HCT116 (cell line): Measurements from ENCODE around the gene CPA5. TPM values are rescaled to one million over a fixed set of nuclear protein-coding genes. Genes with fewer than 3 reads are reported as not detected.

Source experiments
- ATAC-seq: fragments of 200-7000 bp; cut with Tn5 transposase; 2 replicates; pipeline ENCODE4 v1.9.1; 2020; ENCODE audit warnings: mild to moderate bottlenecking, moderate library complexity
- BruUV-seq: library from RNA; stranded (reverse); fragments of 400-500 nt; replicated peaks from 2 replicates; lab custom pipeline; 2021; lab: Mats Ljungman, UMichigan
- CTCF ChIA-PET: fragments of 300-600 bp; sonication (Branson Sonifier 250); formaldehyde crosslinking; loops from one replicate; lab custom pipeline; 2021; ENCODE audit warnings: antibody characterized with exemption; lab: Charles Lee
- POLR2A ChIA-PET: fragments of 300-600, 350-600 bp; sonication (Branson Sonifier 250); formaldehyde crosslinking; loops from one replicate; lab custom pipeline; 2021; ENCODE audit warnings: antibody characterized with exemption; lab: Charles Lee
- RAD21 ChIA-PET, 2 experiments: fragments of 300-600 bp; sonication (Branson Sonifier 250); formaldehyde crosslinking; loops; one replicate each; lab custom pipeline; 2023; ENCODE audit warnings: low total read pairs in 2 of 2; ENCODE audit not compliant: uncharacterized antibody in 2 of 2, unreplicated experiment in 2 of 2, low non-redundant PET in 1 of 2; lab: Charles Lee
- DNase-seq: peaks from one replicate; pipeline ENCODE4 v3.0.0-alpha.2; 2010; ENCODE audit warnings: low read depth, low spot score
- H2AFZ ChIP-seq: fragments of 200-600 bp; shearing (Covaris generic), sonication (generic); 2 replicates; pipeline ENCODE4 v1.6.1; 2017; ENCODE audit warnings: low read depth, mixed run types, mixed read lengths, antibody characterized with exemption, low read length; ENCODE audit not compliant: poor library complexity, severe bottlenecking
- H3K27ac ChIP-seq: 2 replicates; pipeline ENCODE4 v1.5.1; 2012; ENCODE audit warnings: low read depth, low read length
- H3K27me3 ChIP-seq: fragments of 200-600 bp; sonication (generic); 2 replicates; pipeline ENCODE4 v1.6.1; 2016; ENCODE audit warnings: mixed run types, low read length, mixed read lengths; ENCODE audit not compliant: insufficient read depth
- H3K36me3 ChIP-seq, 2 experiments: fragments of 200-500 bp in 1 of 2; fragments of 200-600 bp in 1 of 2; sonication (Bioruptor generic) in 1 of 2; sonication (generic) in 1 of 2; 2 replicates each; pipeline versions ENCODE4 v1.5.1 to v1.6.1; 2014 to 2016; ENCODE audit warnings: low read length in 2 of 2, inconsistent platforms in 1 of 2, mixed read lengths in 1 of 2, mixed run types in 1 of 2; ENCODE audit not compliant: insufficient read depth in 2 of 2, control insufficient read depth in 1 of 2
- H3K4me1 ChIP-seq, 2 experiments: fragments of 200-600 bp in 1 of 2; sonication (generic) in 1 of 2; 2 replicates each; pipeline versions ENCODE4 v1.5.1 to v1.6.1; 2012 to 2017; ENCODE audit warnings: low read length in 2 of 2, inconsistent platforms in 1 of 2, mild to moderate bottlenecking in 1 of 2, mixed read lengths in 1 of 2, mixed run types in 1 of 2, moderate library complexity in 1 of 2; ENCODE audit not compliant: insufficient read depth in 2 of 2, control insufficient read depth in 1 of 2
- H3K4me2 ChIP-seq: fragments of 200-600 bp; sonication (generic); 2 replicates; pipeline ENCODE4 v1.6.1; 2017; ENCODE audit warnings: mixed run types, low read length, mixed read lengths
- H3K4me3 ChIP-seq, 2 experiments: fragments of 200-600 bp in 1 of 2; sonication (generic) in 1 of 2; replicated peaks in 1 of 2; 2 replicates each; pipeline ENCODE4 v1.5.1; 2011 to 2016; ENCODE audit warnings: low read length in 2 of 2, control low read depth in 1 of 2, low read depth in 1 of 2, mild to moderate bottlenecking in 1 of 2, mixed read lengths in 1 of 2, mixed run types in 1 of 2
- H3K79me2 ChIP-seq: fragments of 200-600 bp; sonication (generic); 2 replicates; pipeline ENCODE4 v1.6.1; 2017; ENCODE audit warnings: mild to moderate bottlenecking, mixed run types, low read length, moderate library complexity, mixed read lengths; ENCODE audit not compliant: insufficient read depth
- H3K9ac ChIP-seq: fragments of 200-600 bp; sonication (generic); 2 replicates; pipeline ENCODE4 v1.6.1; 2016; ENCODE audit warnings: low read length, mixed read lengths
- H3K9me2 ChIP-seq: fragments of 200-600 bp; sonication (generic), shearing (Covaris generic); 2 replicates; pipeline ENCODE4 v1.6.1; 2017; ENCODE audit warnings: mixed run types, mild to moderate bottlenecking, moderate library complexity; ENCODE audit not compliant: insufficient read depth
- H3K9me3 ChIP-seq, 2 experiments: fragments of 200-500 bp in 1 of 2; fragments of 200-600 bp in 1 of 2; sonication (Bioruptor generic) in 1 of 2; sonication (generic) in 1 of 2; 2 replicates each; pipeline ENCODE4 v1.6.1; 2014 to 2017; ENCODE audit warnings: low read length in 2 of 2, mixed read lengths in 2 of 2, inconsistent platforms in 1 of 2, low read depth in 1 of 2, mild to moderate bottlenecking in 1 of 2, mixed run types in 1 of 2, moderate library complexity in 1 of 2; ENCODE audit not compliant: control insufficient read depth in 1 of 2, insufficient read depth in 1 of 2
- H4K20me1 ChIP-seq: fragments of 200-600 bp; sonication (generic), shearing (Covaris generic); 2 replicates; pipeline ENCODE4 v1.6.1; 2017; ENCODE audit warnings: mixed run types, mild to moderate bottlenecking, moderate library complexity; ENCODE audit not compliant: insufficient read depth
- CBX3 ChIP-seq: IDR thresholded peaks from 2 replicates; pipeline ENCODE4 v1.6.1; 2012; ENCODE audit warnings: low read depth
- EZH2 ChIP-seq: fragments of 200-600 bp; sonication (generic); IDR thresholded peaks from 2 replicates; pipeline ENCODE4 v1.6.1; 2017; ENCODE audit warnings: antibody characterized with exemption, mixed run types
- FOSL1 ChIP-seq: IDR thresholded peaks from 2 replicates; pipeline ENCODE4 v1.6.1; 2012; ENCODE audit warnings: low read depth
- JUND ChIP-seq: IDR thresholded peaks from 2 replicates; pipeline ENCODE4 v1.6.1; 2012
- POLR2A ChIP-seq: IDR thresholded peaks from 2 replicates; pipeline ENCODE4 v1.7.0; 2011; ENCODE audit warnings: borderline replicate concordance; ENCODE audit not compliant: insufficient read depth, insufficient read length; ENCODE audit errors: extremely low read depth
- POLR2AphosphoS5 ChIP-seq: IDR thresholded peaks from 2 replicates; pipeline ENCODE4 v1.6.1; 2011; ENCODE audit warnings: mild to moderate bottlenecking, low read depth, low read length, moderate library complexity
- RAD21 ChIP-seq: IDR thresholded peaks from 2 replicates; pipeline ENCODE4 v1.6.1; 2012; ENCODE audit warnings: low read depth, mild to moderate bottlenecking
- SIN3A ChIP-seq: IDR thresholded peaks from 2 replicates; pipeline ENCODE4 v1.6.1; 2012; ENCODE audit warnings: low read depth
- SP1 ChIP-seq: IDR thresholded peaks from 2 replicates; pipeline ENCODE4 v1.6.1; 2012; ENCODE audit warnings: low read depth
- YY1 ChIP-seq: IDR thresholded peaks from 2 replicates; pipeline ENCODE4 v1.6.1; 2011; ENCODE audit warnings: low read length, low read depth, moderate library complexity, mild to moderate bottlenecking; ENCODE audit not compliant: insufficient replicate concordance; ENCODE audit errors: extremely low read depth
- ZBTB33 ChIP-seq: IDR thresholded peaks from 2 replicates; pipeline ENCODE4 v1.6.1; 2011; ENCODE audit warnings: mild to moderate bottlenecking, low read length, moderate library complexity; ENCODE audit not compliant: insufficient replicate concordance; ENCODE audit errors: extremely low read depth
- ZFX ChIP-seq: fragments of 450-650 bp; IDR thresholded peaks from 2 replicates; pipeline ENCODE4 v1.6.1; 2017
- ZNF274 ChIP-seq: fragments of 200-500 bp; sonication (Bioruptor generic); IDR thresholded peaks from 2 replicates; pipeline ENCODE4 v1.6.1; 2014; ENCODE audit warnings: mild to moderate bottlenecking, low read depth, low read length, inconsistent platforms
- intact Hi-C: fragments of 100-400 bp; cut with micrococcal nuclease; formaldehyde crosslinking; loops from 2 replicates; pipeline ENCODE4 v1.10.0; 2022
- total RNA-seq: library from RNA; stranded (reverse); gene quantifications from one replicate; pipeline ENCODE4 v1.2.1, GENCODE V29; 2021; ENCODE audit not compliant: unreplicated experiment
- TF ChIP-seq, protein P1 (sequence below), 3 experiments: fragments of 200-600 bp in 1 of 3; sonication (generic) in 1 of 3; IDR thresholded peaks in 2 of 3; conservative IDR thresholded peaks in 1 of 3; 2 replicates each; pipeline ENCODE4 v1.5.1; 2012 to 2017; ENCODE audit warnings: low read depth in 2 of 3, low read length in 2 of 3, antibody characterized with exemption in 1 of 3, borderline replicate concordance in 1 of 3, control low read depth in 1 of 3, mild to moderate bottlenecking in 1 of 3, mixed read lengths in 1 of 3, mixed run types in 1 of 3, moderate library complexity in 1 of 3; ENCODE audit not compliant: insufficient read depth in 1 of 3
- TF ChIP-seq, protein P2 (sequence below): IDR thresholded peaks from 2 replicates; pipeline ENCODE4 v1.6.1; 2012
- TF ChIP-seq, protein P3 (sequence below): IDR thresholded peaks from 2 replicates; pipeline ENCODE4 v1.6.1; 2012

CPA5 gene
- total RNA-seq, 1 experiment from 2014 or later = not detected

GRCh38 chr7:130345136-130345535 lies 520 bp downstream of the CPA5 start:
- Histone ChIP-seq H3K36me3 (no peaks in the 10 kb centered on the region), H3K4me3 (no peak overlapping the region), H3K4me1 (no peaks in the 10 kb centered on the region), H2AFZ (no peak overlapping the region), H3K79me2 (no peaks in the 10 kb centered on the region), H3K9me2 (no peaks in the 10 kb centered on the region), H4K20me1 (no peaks in the 10 kb centered on the region), H3K27ac (no peak overlapping the region), H3K4me2 (no peak overlapping the region), H3K27me3 (no peaks in the 10 kb centered on the region), H3K9ac (no peak overlapping the region), H3K9me3 (no peaks in the 10 kb centered on the region)
- POLR2A ChIA-PET = no interaction called here
- no peak for TF ChIP-seq POLR2A
- TF ChIP-seq JUND = no peak
- no peak for TF ChIP-seq POLR2AphosphoS5
- no peak for TF ChIP-seq ZNF274
- TF ChIP-seq YY1 = no peak
- no peak for TF ChIP-seq SP1
- RAD21 ChIA-PET = no interaction called here
- ATAC-seq = no peak
- CTCF ChIA-PET = no interaction called here
- intact Hi-C loops = no loop called here
- BruUV-seq = no TSS peak
- no peak for DNase-seq

GRCh38 chr7:130345725-130346124 lies 1.1 kb downstream of the CPA5 start:
- no peak overlapping the region for H3K4me2 ChIP-seq
- CTCF ChIA-PET = no interaction called here
- no peak overlapping the region for H2AFZ ChIP-seq
- intact Hi-C loops = no loop called here
- H3K27me3 ChIP-seq = no peaks in the 10 kb centered on the region
- no peak overlapping the region for H3K9ac ChIP-seq
- H3K4me3 ChIP-seq = no peak overlapping the region
- POLR2A ChIA-PET = no interaction called here
- no peak overlapping the region for H3K27ac ChIP-seq
- TF ChIP-seq, protein P1, sequence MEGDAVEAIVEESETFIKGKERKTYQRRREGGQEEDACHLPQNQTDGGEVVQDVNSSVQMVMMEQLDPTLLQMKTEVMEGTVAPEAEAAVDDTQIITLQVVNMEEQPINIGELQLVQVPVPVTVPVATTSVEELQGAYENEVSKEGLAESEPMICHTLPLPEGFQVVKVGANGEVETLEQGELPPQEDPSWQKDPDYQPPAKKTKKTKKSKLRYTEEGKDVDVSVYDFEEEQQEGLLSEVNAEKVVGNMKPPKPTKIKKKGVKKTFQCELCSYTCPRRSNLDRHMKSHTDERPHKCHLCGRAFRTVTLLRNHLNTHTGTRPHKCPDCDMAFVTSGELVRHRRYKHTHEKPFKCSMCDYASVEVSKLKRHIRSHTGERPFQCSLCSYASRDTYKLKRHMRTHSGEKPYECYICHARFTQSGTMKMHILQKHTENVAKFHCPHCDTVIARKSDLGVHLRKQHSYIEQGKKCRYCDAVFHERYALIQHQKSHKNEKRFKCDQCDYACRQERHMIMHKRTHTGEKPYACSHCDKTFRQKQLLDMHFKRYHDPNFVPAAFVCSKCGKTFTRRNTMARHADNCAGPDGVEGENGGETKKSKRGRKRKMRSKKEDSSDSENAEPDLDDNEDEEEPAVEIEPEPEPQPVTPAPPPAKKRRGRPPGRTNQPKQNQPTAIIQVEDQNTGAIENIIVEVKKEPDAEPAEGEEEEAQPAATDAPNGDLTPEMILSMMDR (IDR thresholded peaks at IDR 0.05 in 2 of 3, conservative IDR thresholded peaks at IDR 0.05 in 1 of 3; ENCODE audit: borderline replicate concordance in 1 of 3, insufficient read depth in 1 of 3, low read depth in 2 of 3, low read length in 2 of 3) = no peak
- TF ChIP-seq, protein P2, sequence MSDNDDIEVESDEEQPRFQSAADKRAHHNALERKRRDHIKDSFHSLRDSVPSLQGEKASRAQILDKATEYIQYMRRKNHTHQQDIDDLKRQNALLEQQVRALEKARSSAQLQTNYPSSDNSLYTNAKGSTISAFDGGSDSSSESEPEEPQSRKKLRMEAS = no peak
- TF ChIP-seq, protein P3, sequence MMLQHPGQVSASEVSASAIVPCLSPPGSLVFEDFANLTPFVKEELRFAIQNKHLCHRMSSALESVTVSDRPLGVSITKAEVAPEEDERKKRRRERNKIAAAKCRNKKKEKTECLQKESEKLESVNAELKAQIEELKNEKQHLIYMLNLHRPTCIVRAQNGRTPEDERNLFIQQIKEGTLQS = no peak
- TF ChIP-seq RAD21 (no peak), SP1 (no peak), POLR2A (no peak), SIN3A (no peak), JUND (no peak), FOSL1 (no peak), CBX3 (no peak), EZH2 (no peak), ZBTB33 (no peak), ZFX (no peak)
- TF ChIP-seq, all 23 proteins: peak for 0
- Histone ChIP-seq H3K9me2 (no peaks in the 10 kb centered on the region), H3K36me3 (no peaks in the 10 kb centered on the region), H3K4me1 (no peaks in the 10 kb centered on the region), H4K20me1 (no peaks in the 10 kb centered on the region), H3K9me3 (no peaks in the 10 kb centered on the region), H3K79me2 (no peaks in the 10 kb centered on the region)
- no TSS peak for BruUV-seq
- RAD21 ChIA-PET = no interaction called here
- no peak for DNase-seq
- no peak for ATAC-seq
